Prostate gland (tissue), 2 donors: Measurements from ENCODE around the gene MINDY2. TPM values are rescaled to one million over a fixed set of nuclear protein-coding genes. Genes with fewer than 3 reads are reported as not detected.

Experiments
- DNase-seq: peaks from one replicate; pipeline ENCODE4 v3.0.0-alpha.2; 2019; ENCODE audit warnings: low spot score
- H3K27ac ChIP-seq, 2 donors: fragments of 200-600 bp; sonication (generic); 2 replicates each; pipeline ENCODE4 v1.5.1; 2017 to 2019
- H3K27me3 ChIP-seq: fragments of 200-600 bp; sonication (generic); replicated peaks from 2 replicates; pipeline ENCODE4 v1.5.1; 2019; ENCODE audit not compliant: insufficient read depth
- H3K36me3 ChIP-seq, 2 donors: fragments of 200-600 bp; sonication (generic); 1 replicate in 1 of 2; 2 replicates in 1 of 2; pipeline versions ENCODE4 v1.5.1 to v1.8.1; 2017 to 2019
- H3K4me1 ChIP-seq: fragments of 200-600 bp; sonication (generic); replicated peaks from 2 replicates; pipeline ENCODE4 v1.5.1; 2019
- H3K4me3 ChIP-seq, 2 donors: fragments of 200-600 bp; sonication (generic); 2 replicates each; pipeline ENCODE4 v1.5.1; 2017 to 2019
- H3K9me3 ChIP-seq: fragments of 200-600 bp; sonication (generic); 2 replicates; pipeline ENCODE4 v1.5.1; 2017
- POLR2A ChIP-seq: fragments of 450-650 bp; IDR thresholded peaks from one replicate; pipeline ENCODE4 v1.6.1; 2016; ENCODE audit warnings: antibody characterized with exemption, mild to moderate bottlenecking
- POLR2AphosphoS5 ChIP-seq: sonication (generic); formaldehyde crosslinking; IDR thresholded peaks from one replicate; pipeline ENCODE4 v1.6.1; 2017; ENCODE audit warnings: antibody characterized with exemption
- WGBS: methylation state at CpG from one replicate; pipeline ENCODE4 v1.1.5; 2018; 5-methylcytosine and 5-hydroxymethylcytosine counted together
- intact Hi-C: fragments of 100-400 bp; cut with DNase I; formaldehyde crosslinking; loops from one replicate; pipeline ENCODE4 v1.14.2; 2022
- total RNA-seq, 2 donors: library from RNA; depleted of rRNA; stranded (reverse); fragments of >200 nt; gene quantifications; one replicate each; pipeline ENCODE4 v1.1.0, GENCODE V29; 2016
- TF ChIP-seq, protein P1 (sequence below), 4 experiments: fragments of 200-600 bp in 2 of 4; fragments of 450-650 bp in 2 of 4; sonication (generic) in 2 of 4; IDR thresholded peaks; 1 replicate in 3 of 4; 2 replicates in 1 of 4; pipeline ENCODE4 v1.5.1; 2016 to 2019; ENCODE audit warnings: antibody characterized with exemption in 4 of 4, mild to moderate bottlenecking in 2 of 4, moderate library complexity in 2 of 4

Gene MINDY2
- total RNA-seq, 2 donors from 2014 or later = 14.3 to 22.9 TPM

DNA sequence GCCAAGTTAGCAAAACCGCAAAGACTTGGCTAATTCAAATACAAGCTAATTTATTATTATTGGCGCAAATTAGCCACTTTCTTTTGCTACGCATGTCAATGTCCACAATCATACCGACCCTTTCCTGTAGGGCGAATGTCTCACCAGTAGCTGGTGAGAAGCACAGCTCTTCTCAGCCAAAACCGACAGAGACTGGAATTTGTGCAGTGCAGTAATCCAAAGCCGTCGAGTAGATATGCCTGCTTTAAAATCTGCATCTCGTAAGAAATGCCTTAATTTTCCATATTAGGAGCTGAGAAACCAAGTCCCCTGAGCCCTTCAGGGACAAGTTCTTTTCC, 614 bp upstream of the MINDY2 start:
- TF ChIP-seq POLR2A = no peak
- TF ChIP-seq, protein P1, sequence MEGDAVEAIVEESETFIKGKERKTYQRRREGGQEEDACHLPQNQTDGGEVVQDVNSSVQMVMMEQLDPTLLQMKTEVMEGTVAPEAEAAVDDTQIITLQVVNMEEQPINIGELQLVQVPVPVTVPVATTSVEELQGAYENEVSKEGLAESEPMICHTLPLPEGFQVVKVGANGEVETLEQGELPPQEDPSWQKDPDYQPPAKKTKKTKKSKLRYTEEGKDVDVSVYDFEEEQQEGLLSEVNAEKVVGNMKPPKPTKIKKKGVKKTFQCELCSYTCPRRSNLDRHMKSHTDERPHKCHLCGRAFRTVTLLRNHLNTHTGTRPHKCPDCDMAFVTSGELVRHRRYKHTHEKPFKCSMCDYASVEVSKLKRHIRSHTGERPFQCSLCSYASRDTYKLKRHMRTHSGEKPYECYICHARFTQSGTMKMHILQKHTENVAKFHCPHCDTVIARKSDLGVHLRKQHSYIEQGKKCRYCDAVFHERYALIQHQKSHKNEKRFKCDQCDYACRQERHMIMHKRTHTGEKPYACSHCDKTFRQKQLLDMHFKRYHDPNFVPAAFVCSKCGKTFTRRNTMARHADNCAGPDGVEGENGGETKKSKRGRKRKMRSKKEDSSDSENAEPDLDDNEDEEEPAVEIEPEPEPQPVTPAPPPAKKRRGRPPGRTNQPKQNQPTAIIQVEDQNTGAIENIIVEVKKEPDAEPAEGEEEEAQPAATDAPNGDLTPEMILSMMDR (IDR thresholded peaks at IDR 0.05) = peak in 1 of 4 experiments; percentile 12
- no peaks in the 10 kb centered on the region for H3K27me3 ChIP-seq
- intact Hi-C loops = loop anchor here (2.0 to 5.0 kb wide), 2 partner anchors 20 to 162 kb away; partner anchors contain the start of gene SLTM

DNA sequence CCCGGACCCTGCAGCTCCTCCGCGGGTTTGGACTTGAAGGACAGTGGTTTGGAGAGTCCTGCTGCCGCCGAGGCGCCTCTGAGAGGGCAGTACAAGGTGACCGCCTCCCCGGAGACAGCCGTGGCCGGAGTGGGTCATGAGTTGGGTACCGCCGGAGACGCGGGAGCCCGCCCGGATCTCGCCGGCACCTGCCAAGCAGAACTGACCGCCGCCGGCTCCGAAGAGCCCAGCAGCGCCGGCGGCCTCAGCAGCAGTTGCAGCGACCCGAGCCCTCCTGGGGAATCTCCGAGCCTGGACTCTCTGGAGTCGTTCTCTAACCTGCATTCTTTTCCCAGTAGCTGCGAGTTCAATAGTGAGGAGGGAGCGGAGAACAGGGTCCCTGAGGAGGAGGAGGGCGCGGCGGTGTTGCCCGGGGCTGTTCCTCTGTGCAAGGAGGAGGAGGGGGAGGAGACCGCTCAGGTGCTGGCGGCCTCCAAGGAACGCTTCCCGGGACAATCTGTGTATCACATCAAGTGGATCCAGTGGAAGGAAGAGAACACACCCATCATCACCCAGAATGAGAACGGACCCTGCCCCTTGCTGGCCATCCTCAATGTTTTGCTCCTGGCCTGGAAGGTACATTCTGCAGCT, 634 bp downstream of the MINDY2 start:
- TF ChIP-seq POLR2AphosphoS5 = peak; percentile 39
- TF ChIP-seq, protein P1 (IDR thresholded peaks at IDR 0.05) = no peak
- TF ChIP-seq POLR2A = no peak
- Histone ChIP-seq H3K27me3 (no peaks in the 10 kb centered on the region), H3K27ac (peak overlapping the region; percentile 93 to 99), H3K36me3 (no peaks in the 10 kb centered on the region), H3K4me1 (peaks cover 3% of the 10 kb centered on the region), H3K4me3 (peak overlapping the region; percentile 61 to 91), H3K9me3 (no peaks in the 10 kb centered on the region)
- intact Hi-C loops = loop anchor here (2.0 to 5.0 kb wide), 2 partner anchors 21 to 161 kb away; partner anchors contain the start of gene SLTM
- under 1% methylated on average over 40 of the region's 40 CpGs for WGBS
- peak; percentile 59 for DNase-seq

More for the DNA sequence above, 614 bp upstream of the MINDY2 start:
- 0% methylated on average over 9 of the region's 9 CpGs for WGBS
- peak overlapping the region; percentile 61 to 91 for H3K4me3 ChIP-seq
- H3K27ac ChIP-seq = peak overlapping the region; percentile 93 to 99
- H3K4me1 ChIP-seq = peaks cover 3% of the 10 kb centered on the region
- no peaks in the 10 kb centered on the region for H3K9me3 ChIP-seq
- H3K36me3 ChIP-seq = no peaks in the 10 kb centered on the region
- no peak for DNase-seq

DNA sequence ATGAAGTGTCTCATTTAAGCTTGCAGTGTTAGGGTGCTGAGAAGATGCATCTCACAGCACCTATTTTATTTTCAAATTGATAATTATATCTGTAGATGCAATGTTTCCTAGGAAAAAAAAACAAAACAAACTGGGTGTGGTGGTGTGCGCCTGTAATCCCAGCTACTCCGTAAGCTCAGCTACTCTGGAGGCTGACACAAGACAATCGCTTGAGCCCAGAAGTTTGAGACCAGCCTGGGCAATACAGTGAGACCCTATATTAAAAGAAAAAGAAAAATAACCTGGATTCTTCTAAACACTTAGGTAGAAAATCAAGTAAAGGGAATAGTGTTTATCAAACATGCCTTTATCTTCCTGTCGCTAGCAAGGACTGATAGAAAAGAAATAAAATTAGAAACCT, 1.9 kb downstream of the MINDY2 start:
- H3K27me3 ChIP-seq = no peaks in the 10 kb centered on the region
- intact Hi-C loops = loop anchor here (5.0 kb wide), 1 partner anchor 159 kb away; the partner anchor contains the start of gene SLTM
- H3K4me3 ChIP-seq = peak overlapping the region; percentile 61 to 91
- DNase-seq = no peak
- H3K4me1 ChIP-seq = peaks cover 3% of the 10 kb centered on the region
- peak overlapping the region in 1 of 2 donors; percentile 93 for H3K27ac ChIP-seq
- H3K36me3 ChIP-seq = no peaks in the 10 kb centered on the region
- 65% methylated on average over 4 of the region's 4 CpGs for WGBS
- TF ChIP-seq POLR2AphosphoS5 = no peak
- TF ChIP-seq POLR2A = no peak
- TF ChIP-seq, protein P1 (IDR thresholded peaks at IDR 0.05) = no peak
- H3K9me3 ChIP-seq = no peaks in the 10 kb centered on the region

DNA sequence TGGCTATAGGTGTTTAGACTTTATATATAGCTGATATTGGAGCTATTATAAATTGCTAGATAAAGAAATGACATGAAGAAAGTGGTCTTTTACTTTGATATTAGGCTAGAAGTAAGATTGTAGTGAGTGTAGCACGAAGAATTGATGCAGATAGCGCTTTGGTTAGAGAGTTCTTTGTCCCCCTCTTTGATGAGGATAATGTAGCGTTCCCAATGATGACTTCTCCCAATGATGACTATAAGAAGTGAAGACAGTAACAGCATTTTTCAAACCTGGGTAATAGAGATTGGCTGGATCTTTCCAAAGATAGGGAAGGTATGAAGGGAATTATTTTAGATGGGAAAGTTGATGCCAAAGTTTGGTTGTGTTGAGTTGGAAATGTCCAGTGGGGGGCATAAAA, 4.3 kb downstream of the MINDY2 start:
- TF ChIP-seq POLR2A (no peak), POLR2AphosphoS5 (no peak)
- TF ChIP-seq, protein P1 (IDR thresholded peaks at IDR 0.05) = no peak
- Histone ChIP-seq H3K36me3 (no peaks in the 10 kb centered on the region), H3K9me3 (no peaks in the 10 kb centered on the region), H3K27me3 (no peaks in the 10 kb centered on the region), H3K27ac (no peak overlapping the region), H3K4me1 (peaks cover 3% of the 10 kb centered on the region), H3K4me3 (no peak overlapping the region)
- no peak for DNase-seq
- intact Hi-C loops = no loop called here
- WGBS = 96% methylated on average over 3 of the region's 3 CpGs

DNA sequence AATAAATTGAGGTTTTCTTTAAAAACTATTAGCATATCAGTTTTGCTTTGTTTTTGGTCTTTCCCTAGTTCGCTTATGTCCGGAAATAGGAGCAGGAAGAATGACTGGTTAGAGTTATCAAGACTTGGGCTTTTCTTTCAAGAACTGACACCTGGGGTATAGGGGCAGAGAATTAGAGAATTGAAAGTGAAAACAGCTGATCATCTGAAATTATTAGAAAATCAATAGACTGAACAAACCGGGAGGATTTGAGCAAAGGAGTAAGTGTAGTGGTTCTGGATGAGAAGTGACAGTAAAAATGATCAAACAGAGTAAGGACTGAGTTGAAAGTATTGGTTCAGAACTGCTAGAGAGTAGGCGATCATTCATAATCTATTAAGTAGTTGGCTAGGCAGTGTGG, 6.0 kb downstream of the MINDY2 start:
- 90% methylated on average over 4 of the region's 4 CpGs for WGBS
- no peak for DNase-seq
- Histone ChIP-seq H3K27me3 (no peaks in the 10 kb centered on the region), H3K27ac (no peak overlapping the region), H3K9me3 (no peaks in the 10 kb centered on the region), H3K36me3 (no peaks in the 10 kb centered on the region), H3K4me1 (peaks cover 3% of the 10 kb centered on the region), H3K4me3 (no peak overlapping the region)
- TF ChIP-seq POLR2A (no peak), POLR2AphosphoS5 (no peak)
- TF ChIP-seq, protein P1 (IDR thresholded peaks at IDR 0.05) = no peak
- intact Hi-C loops = no loop called here
